NCI-H2107 (cell line): ENCODE data around the gene CP.
"Not testable (repeated sequence)": the region's sequence is repeated elsewhere in the genome, so short reads cannot be mapped to it uniquely, and the experiment has no call there.

ENCODE experiments used
- DNase-seq: peaks from one replicate; lab custom pipeline; 2025; lab: John Stamatoyannopoulos, UW

The CP gene

DNA sequence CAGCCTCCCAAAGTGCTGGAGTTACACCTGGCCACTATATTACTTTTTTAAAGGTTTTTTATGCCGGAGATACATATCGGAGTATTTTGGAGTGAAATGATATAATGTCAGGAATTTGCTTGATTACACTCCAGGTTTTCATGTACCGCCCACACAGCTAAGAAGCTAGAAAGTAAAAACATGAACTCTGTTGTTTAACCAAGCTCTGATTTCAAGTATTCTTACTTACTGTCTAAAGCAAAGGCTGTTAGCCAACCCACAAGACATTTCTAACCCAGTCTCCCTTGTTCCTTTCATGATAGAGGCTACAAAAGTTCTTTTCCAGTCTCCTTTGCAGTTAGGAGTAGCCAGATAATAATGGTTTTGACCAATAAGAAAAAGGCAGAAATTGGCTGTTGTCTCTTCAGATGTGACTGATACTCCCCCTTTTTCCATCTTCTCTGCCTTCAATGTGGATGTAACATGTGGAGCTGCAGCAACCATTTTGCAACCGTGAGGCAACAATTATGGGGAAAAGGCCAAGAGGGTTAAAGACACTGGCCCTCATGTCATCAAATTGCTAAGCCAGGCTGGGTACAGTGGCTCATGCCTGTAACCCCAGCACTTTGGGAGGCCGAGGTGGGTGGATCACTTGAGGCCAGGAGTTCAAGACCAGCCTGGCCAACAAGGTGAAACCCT lies 6.1 kb upstream of the CP start:
- DNase-seq = no peak

DNA sequence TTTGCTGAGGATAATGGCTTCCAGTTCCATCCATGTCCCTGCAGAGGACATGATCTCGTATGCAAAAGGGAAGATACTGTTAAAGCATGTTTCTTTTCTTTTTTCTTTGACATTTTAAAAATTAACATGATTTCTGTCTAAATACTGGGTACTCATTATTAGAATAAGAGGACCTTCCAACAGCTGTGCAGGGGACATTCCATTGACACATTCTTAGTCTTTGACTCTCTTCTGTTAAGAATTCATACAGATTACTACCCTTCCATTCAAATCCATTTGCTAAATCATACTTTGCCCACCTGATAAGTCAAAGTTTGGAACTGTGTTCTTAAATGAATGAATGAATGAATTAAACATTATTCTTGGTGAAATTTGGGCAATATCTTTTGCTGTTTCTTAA lies 5.1 kb upstream of the CP start:
- no peak for DNase-seq

DNA sequence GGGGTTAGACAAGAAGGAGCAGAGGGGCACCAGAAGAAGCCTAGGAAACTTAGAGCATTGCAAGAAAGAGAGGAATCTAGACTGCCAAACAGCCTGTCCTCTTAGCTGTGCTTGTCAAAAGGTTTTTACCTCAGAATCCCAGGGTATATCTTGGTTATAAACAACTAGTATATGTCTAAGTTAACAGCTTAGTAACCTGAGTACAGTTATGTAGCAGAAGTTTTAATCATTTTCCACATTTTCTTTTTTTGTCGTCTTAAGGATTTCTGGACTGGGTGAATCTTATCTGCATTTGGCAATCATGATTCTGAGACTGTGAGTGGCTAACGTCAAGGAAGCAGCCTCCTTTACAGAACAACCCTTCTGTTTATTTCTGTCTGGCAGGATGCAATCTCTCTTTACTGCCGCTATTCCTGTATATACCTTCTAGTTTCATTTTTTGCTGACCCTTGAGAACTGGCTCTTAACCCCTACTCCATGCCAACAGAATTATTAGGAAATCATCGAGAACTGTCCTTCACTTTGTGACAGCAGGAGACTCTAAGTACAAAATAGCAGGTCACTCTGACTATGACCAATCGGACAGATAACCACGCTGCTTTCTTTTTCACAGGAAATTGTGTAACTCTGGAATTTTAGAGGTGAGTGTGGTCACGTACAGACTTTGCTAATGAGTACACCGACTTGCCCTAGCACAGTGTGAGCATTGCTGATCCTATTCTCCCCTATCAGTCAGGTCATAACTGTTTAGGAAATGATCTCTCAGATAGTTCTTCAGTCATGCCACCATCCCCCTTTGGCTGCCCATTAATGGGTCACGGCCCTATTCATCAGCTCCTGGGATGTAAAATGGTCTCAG lies 3.3 kb upstream of the CP start:
- DNase-seq = no peak

DNA sequence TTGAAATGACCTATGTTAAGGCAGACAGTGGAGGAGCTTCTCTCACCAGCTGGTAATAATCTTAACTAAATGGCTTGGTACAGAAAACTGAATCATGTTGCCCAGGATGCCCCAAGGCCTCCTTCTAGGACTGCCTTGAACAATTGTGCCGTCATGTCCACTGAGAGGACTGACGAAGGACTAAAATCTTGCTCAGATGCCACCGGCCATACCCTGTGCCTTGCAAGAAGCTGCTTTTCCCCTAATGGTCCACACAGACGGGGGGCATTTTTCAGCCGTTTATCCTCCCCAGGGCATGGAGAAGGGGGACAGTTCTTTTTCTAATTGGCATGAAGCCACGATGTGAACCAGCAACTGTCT lies 1.8 kb upstream of the CP start:
- no peak for DNase-seq

DNA sequence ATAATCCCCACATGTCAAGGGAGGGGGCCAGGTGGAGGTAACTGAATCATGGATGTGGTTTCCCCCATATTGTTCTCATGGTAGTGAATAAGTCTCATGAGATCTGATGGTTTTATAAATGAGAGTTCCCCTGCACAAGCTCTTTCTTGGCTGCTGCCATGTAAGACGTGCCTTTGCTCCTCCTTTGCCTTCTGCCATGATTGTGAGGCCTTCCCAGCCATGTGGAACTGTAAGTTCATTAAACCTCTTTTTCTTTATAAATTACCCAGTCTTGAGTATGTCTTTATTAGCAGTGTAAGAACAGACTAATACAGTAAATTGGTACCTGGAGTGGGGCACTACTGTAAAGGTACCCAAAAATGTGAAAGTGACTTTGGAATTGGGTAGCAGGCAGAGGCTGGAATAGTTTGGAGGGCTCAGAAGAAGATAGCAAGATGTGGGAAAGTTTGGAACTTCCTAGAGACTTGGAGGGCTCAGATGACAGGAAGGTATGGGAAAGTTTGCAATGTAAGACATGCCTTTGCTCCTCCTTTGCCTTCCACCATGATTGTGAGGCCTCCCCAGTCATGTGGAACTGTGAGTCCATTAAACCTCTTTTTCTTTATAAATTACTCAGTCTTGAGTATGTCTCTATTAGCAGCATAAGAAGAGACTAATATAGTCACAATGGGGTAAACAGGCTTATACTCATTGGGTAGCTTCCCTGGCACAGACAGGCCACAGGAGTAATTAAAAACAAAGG lies 2.1 kb downstream of the CP start:
- DNase-seq = not testable (repeated sequence)

DNA sequence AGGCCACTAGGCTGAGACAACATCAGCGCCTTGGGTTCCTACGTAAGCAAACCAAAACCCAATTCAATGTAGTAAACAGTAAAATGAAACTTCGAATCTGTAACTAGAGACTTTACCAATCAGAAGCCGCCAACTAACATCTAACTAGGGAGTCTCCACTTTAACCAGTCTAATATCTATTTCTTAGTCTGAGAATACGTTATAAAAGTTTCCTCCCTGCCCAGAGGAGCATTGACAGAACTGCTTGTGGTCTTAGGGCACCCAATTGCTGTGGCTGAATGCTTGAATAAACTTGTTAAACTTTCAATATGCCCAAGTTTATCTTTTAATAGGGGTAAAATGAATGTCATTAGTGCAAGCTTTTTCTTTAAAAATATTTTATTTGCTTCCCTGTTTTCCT lies 4.3 kb downstream of the CP start:
- no peak for DNase-seq

DNA sequence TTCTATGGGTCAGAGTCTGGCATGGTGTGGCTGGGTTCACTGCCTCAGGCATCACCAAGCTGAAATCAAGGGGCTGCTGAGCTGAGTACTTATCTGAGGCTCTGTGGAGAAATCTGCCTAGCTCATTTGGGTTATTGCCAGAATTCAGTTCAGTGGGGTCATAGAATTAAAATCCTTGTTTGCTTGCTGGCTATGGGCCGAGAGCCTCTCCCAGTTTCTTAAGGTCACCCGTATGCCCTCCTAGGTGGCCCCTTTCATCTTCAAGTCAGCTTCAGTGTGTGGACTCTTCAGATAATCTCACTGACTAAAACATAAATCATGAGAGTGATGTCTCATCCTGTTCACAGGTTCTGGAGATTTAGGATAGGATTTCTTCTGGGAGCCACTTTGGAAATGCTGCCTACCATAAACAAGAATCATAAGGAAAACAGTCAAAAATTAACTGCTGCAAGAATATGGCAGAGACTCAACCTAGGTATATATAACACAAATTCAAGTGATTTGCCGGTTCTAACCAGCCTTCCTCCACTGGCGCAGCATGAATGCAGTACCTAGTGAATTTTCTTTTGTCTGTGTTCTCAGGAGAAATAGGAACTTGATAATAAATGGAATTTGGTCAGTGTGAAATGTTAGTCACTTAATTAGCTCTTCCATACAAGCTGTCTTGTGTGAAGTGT lies 5.3 kb downstream of the CP start:
- DNase-seq = no peak

DNA sequence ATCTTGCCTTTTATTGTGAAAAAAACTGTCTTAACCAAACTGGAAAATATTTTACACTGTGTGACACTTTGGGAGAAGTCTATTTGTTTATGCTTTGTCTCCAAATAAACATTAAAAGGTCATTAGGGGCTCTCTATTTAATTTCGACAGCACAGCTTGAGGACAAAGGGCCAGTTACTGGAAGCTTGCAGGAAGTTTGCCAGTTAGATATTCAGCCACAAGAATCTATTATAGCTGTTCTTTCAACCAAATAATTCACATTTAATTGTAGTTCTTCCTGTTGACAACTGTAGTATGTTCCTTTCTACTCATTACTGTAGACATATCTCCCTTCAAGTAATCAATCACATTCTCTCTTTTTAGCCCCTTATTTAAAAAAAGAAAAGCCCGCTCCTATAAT lies 6.1 kb downstream of the CP start:
- DNase-seq = no peak

DNA sequence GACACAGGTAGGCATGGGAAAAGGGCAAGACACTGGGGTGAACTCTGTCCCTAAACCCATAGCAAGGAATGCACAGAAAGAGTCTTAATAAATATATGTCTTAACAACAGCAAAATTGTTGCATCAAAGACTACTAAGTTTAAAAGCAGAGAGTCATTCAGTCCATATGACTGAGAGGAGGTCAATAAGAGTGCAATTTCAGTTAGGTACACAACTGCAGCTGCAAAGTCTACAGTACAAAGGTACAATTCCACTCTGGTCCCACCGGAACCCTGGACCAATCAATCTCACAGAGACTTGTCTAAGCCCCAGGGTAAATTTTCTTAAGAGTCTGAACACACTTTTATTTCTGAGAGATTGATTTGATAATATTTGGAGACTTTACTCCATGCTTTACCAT lies 6.9 kb downstream of the CP start:
- DNase-seq = no peak

DNA sequence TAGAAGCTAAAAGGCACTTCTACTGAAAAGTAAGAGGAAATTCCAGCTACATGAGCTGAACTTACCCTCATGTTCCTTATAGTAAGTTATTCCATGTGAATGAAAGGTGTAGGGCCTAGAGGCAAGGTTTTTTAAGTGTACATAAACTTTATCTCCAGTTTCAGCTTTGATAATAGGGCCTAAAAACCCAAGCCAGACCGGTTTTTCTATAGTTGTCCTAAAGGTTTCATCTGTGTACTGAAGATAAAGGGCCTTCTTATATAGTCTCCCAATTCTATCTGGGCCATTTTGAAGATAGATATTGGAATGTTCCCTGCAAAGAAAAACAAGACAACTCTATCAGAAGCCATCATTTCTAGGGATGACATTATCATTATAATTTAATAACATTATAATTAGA lies 9.2 kb downstream of the CP start:
- no peak for DNase-seq

DNA sequence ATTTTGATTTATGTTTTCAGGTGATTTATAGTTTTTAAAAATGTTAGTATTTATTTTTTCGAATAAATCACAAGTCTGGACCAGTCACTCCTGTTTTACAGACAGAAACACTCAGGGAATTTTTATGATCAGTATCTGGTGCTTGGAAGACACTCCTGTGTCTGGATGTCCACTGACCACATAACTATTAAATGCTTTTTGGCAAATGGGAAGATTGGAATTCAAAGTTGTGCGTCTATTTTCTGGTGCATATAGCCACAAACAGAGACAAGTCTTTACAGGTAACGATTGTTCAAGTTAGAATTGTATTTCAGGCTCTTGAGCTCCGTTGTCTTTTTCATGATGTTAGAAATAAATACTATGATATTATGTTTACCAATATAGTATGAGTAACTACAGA lies 12.2 kb downstream of the CP start:
- DNase-seq = no peak

DNA sequence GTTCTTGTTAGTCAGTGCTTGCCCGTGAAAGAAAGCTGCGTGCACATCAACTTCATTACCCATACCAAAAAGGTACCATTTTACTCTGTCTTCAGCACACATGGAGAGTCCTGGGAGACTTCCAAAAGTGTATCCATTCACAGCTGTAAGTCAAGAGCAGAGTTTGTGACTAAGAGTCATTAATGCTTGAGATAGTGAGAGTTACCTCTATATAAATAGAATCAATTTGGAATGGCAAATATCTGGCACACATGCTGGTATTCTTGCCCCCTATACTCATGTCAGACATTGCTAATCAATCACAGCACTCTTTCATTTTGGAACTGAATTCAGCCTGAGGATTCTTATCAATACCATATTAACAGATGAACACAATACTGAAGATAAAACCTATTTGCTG lies 14.2 kb downstream of the CP start:
- no peak for DNase-seq

DNA sequence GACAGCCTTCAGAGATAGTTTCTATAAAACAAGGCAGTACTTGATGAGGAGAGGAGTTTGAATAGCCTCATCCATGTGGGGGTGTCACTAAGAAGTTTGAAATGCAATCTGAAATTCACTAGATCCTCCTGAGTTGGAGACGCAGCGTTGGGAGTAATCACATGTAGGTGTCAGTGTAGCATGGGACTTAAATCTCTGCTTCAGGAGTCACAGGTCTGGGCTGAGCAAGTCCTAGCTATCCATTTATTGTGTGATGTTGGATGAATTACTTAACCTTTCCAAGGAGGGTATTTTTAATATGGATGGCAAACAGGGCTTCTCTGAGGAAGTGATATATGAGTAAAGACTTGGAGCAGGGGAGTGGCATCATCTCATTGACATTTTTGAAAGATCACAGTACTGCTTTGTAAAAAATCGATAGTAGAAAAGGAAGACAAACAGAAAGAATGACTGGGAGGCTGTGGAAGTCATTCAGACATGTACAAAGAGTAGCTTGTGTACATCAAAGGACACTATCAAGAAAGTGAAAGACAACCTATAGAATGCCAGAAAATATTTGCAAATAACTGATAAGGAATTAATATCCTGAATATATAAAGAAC lies 17.1 kb downstream of the CP start:
- no peak for DNase-seq

DNA sequence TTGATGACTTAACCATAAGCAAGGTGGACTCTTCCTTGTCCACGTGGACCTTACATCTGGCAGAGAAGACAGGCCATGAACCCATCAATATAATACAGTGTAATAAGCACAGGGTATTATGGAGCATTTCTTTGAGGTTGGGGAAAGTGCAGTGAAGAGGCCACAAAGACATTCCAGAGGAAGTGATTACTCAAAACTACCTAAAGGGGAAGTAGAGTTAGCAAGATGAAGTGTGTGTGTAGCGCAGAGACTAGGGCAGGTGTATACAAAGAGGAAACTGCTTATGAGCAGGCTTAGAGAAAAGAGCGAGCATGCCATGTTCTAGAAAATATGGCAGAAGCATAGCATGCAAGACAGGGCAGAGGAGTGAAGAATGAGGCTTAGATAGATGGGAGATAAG lies 17.9 kb downstream of the CP start:
- no peak for DNase-seq

DNA sequence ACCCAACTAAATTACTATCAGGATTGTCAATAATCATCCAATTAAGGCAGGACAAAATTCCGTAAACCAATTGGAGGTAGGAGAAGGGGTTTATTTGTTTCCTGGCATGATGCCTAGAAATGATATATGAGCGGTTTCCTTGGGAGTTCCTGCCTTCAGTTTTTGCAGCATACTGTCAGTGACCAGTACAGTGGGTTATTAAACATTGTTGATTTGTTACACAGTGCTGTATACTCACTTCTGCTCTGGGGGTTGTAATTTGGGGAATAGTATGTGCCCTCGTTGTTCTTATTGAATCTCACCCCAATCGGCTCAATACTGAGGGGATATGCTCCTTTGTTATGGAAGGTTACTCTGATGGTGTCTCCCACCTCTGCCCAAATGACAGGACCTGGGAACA lies 22.2 kb downstream of the CP start:
- DNase-seq = no peak

DNA sequence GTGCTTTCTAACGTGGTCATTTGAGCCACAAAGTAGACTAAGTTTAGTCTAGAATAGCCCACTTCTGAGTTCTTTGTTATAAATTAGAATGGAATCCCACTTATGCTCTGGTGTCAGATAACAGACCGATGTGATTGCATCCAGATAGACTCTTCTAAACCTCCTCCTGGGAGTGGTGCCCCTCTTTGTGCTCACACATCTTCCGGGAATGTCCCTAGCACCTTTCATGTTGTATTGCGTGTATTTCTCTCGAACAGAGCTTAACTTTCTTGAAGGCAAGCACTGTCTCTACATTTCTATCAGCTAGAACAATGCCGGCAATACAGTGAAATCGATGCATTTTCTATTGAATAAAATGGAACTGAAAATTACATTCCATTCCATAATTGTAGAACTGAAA lies 23.0 kb downstream of the CP start:
- DNase-seq = no peak

DNA sequence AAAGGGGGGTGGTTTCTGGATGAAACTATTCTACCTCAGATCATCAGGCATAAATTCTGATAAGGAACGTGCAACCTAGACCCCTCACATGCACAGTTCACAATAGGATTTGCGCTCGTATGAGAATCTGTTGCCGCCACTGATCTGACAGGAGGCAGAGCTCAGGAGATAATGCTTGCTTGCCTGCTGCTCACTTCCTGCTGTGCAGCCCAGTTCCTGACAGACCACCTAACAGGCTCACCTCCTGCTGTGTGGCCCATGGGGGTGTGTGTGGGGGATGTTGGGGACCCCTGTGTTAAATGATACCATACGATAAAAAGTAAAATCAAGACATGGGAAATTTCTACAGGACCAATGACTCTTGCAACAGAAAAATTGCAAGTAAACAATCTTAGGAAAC lies 24.0 kb downstream of the CP start:
- DNase-seq = no peak

DNA sequence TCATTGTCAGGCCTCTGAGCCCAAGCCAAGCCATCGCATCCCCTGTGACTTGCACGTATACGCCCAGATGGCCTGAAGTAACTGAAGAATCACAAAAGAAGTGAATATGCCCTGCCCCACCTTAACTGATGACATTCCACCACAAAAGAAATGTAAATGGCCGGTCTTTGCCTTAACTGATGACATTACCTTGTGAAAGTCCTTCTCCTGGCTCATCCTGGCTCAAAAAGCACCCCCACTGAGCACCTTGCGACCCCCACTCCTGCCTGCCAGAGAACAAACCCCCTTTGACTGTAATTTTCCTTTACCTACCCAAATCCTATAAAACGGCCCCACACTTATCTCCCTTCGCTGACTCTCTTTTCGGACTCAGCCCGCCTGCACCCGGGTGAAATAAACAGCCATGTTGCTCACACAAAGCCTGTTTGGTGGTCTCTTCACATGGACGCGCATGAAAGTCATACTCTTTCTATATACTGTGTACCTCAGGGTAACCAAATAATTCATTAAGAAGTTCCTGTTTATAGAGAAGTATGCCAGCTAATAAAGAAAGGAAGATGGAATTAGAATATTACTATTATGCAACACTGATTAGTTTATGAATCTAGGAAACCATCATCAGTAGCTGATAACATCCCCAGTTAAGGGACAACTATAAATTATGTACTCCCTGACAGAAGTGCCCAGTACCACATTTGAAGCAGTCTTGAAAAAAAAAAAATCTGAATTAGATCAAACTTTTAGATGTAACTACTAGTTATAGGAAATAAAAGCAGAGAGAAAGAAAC lies 24.6 kb downstream of the CP start:
- not testable (repeated sequence) for DNase-seq

DNA sequence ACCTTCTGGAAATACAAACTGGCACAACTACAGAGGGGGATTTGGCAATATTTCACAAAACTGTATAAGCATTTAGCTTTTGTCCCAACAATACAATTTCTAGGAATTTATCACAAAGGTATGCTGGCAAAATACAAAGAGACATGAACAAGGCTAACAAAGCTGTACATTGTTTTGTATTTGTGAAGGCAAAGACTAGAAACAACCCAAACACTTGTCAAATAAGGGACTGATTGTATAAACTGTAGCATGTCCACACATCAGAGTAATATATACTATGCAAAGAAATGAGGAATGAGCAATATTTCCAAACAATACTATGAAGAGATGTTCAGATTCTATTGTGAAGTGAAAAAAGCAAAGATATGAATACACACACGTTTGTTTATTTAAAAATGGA lies 26.4 kb downstream of the CP start:
- no peak for DNase-seq

DNA sequence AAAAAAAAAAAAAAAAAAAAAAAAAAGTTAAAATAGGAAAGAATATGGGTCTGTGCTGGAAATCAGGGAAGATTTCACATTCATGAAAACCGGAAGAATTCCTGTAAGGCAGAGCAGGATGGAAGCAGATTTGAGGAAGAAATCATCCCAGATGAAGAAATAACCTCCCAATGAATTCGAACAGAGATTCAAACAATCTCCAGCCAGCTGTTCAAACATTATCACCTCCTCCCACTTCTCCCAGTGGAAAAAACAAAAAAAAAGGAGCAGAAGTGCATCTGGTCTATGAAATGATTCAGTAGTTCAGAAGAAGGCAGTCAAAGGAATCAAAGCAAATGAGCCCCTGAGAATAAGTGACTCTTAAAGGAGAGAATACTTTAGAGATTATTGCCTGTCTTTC lies 33.1 kb downstream of the CP start:
- DNase-seq = no peak

DNA sequence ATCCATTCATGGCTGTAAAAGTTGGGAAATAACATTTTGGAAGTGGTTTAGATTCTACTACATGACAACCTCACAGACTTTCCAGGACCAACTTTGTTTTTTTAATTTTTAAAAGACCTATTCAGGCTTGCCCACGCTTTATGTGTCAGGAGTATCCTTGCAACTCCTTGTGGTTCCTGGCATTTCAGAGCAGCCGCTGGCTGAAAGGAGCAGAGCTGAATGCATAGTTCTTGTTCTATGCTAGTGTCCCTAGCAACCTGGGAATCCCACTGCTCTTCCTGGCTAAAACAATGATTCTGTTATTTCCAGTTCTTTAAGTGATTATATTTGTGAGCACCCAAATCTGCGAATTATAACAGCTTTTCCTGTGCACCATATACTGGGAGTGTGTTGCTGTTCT lies 34.9 kb downstream of the CP start:
- no peak for DNase-seq
